Activated T-helper 1 cell treated with Interleukin-2 at 50 U/mL for 16 hours (primary cell): ENCODE results near the gene C17orf114.

Source experiments
- DNase-seq: peaks from one replicate; pipeline ENCODE4 v3.0.0-alpha.2; 2020; ENCODE audit warnings: low read depth

The C17orf114 gene

DNA sequence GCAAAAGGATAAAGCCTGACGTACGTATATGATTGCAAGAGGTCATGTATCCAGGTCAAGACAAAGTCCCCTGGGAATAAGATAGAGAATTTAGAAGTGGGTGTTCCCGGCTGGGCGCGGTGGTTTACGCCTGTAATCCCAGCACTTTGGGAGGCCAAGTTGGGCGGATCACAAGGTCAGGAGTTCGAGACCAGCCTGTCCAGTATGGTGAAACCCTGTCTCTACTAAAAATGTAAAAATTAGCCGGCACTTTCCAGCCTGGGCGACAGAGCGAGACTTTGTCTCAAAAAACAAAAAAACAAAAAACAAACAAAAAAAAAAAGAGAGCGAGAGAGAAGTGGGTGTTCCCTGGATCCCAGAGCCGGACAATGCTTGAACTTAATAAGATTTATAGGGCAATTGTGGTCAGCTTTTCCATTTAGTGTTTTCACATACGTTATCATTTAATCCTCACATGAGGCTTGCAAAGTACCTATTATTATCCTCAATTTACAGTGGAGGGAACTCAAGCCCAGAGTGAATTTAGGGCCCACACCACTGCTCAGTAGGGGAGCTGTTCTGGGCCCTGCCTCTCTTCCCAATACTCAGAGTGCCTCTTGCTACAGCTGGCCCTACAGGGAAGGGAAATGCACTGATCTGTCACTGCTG lies 13.8 kb downstream of the C17orf114 start:
- no peak for DNase-seq

- DNase-seq = no peak
These were observed 15.6 kb downstream of the C17orf114 start for GRCh38 chr17:4786516-4786915.

GRCh38 chr17:4786106-4786511 lies 16.0 kb downstream of the C17orf114 start, which contains the start of gene VMO1:
Gene VMO1, minus strand, starts transcription at chr17:4786364. Its CDS starts 12 bp downstream, at chr17:4786352.
- no peak for DNase-seq

DNA sequence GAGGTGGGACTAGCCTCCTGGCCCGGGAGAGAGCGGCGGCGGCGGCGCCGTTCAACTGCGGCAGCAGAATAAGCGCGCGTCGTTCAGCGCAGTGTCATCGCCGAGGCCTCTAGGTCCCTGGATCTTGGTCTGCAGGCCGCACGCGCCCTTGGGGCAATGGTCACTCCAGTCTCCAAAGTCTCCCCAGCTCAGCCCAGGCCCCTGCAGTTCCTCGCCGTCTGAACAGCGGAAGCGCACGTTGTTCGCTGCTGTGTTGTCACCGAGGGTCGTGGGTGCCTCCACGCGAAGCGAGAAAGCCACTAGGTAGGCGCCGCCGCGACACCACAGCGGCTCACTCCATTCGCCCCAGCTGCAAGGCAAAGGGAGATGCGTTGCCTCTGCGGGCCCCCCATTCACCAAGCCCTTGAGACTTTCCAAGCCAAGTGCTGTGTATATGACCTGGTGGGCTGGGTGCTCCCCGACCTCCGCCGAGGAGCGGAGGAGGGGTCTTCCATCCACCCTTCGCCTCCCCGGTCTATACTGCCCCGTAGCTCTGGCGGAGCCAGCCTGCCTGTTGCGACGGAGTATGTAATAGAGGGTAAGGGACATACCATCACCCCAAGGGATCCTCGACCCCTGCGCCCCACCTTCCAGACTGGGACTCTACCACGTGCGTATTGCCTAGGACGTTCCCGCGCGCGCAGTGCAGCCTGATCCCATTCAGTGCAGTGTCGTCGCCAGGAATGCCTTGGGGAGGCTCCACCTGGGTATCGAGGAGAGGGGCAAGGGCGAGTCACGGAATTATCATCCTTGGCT lies 16.6 kb downstream of the C17orf114 start:
- no peak for DNase-seq

DNA sequence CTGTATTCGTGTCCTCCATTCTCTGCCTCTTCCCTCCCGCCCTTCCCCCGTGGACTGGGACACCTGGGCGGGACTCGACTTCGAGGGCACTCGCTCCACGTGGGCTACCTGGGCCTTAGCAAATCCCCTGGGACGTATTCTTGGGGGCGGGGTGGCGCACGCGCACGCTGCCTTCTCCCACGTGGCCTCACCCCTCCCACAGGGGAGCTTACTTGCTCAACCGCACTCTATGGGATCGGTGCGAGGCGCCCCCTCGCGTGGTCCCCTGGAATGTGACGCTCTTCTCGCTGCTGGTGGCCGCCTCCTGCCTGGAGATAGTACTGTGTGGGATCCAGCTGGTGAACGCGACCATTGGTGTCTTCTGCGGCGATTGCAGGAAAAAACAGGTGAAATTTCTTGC lies 19.5 kb downstream of the C17orf114 start:
- no peak for DNase-seq

DNA sequence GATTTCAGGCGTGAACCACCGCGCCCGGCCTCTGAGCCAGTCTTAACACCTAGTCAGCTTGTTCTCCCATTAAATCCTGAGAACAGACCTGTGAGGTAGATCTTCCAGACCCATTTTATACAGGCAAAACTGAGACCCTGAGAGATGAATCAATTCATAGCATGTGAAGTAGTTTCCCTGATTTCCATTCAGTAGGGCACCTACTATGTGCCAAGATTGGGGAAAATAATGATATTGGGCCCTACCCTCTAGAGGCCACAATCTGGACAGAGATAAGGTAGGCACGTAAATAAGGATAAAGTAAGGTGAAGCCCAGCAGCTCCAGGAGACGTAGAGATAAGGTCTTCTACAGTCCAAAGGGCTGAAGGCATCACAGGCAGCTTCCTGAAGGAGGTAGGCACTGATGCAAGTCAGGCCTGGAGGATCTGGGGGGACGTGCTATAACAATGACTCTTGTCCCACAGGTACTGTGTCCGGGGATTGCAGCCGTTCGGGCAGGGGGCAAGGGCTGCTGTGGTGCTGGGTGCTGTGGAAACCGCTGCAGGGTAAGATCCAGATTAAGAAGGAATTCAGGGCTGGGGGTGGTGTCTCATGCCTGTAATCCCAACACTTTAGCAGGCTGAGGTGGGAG lies 21.7 kb downstream of the C17orf114 start:
- no peak for DNase-seq

- no peak for DNase-seq
These were observed 24.0 kb downstream of the C17orf114 start for GRCh38 chr17:4777969-4778760.

GRCh38 chr17:4772235-4772613 lies 29.9 kb downstream of the C17orf114 start:
- DNase-seq = no peak

DNA sequence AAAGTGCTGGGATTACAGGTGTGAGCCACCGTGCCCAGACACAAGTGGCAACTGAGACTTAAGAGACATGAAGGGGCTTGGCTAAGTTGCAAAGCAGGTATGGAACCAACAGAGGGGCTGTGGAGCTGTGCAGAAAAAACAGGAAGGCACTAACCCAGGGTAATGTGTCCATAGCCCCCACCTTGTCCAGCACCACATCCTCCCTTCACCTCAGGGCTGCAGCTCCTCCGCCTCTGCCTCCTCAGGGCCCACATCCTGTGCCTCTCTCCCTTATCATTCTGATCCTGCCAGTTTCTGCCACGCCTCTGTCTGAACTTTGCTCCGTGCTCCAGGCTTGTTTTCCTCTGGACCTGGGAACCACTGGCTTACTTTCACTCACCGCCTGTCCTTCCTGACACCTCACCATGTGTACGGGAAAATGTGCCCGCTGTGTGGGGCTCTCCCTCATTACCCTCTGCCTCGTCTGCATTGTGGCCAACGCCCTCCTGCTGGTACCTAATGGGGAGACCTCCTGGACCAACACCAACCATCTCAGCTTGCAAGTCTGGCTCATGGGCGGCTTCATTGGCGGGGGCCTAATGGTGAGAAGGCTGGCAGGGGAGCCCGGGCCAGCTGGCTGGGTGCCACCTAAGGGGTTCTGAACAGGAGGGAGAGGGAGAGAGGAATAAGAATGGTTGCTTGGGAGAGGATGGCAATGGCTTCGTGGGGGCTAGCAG lies 30.5 kb downstream of the C17orf114 start, which contains the start of gene TM4SF5:
Gene TM4SF5, plus strand, starts transcription at position 368 of the 716 bp plus-strand sequence. Its CDS starts 37 bp downstream, at position 405.
- DNase-seq = no peak

GRCh38 chr17:4769628-4770027 lies 32.5 kb downstream of the C17orf114 start:
- no peak for DNase-seq

GRCh38 chr17:4768298-4768697 lies 33.8 kb downstream of the C17orf114 start:
- DNase-seq = no peak

GRCh38 chr17:4766723-4767122 lies 35.4 kb downstream of the C17orf114 start:
- no peak for DNase-seq

DNA sequence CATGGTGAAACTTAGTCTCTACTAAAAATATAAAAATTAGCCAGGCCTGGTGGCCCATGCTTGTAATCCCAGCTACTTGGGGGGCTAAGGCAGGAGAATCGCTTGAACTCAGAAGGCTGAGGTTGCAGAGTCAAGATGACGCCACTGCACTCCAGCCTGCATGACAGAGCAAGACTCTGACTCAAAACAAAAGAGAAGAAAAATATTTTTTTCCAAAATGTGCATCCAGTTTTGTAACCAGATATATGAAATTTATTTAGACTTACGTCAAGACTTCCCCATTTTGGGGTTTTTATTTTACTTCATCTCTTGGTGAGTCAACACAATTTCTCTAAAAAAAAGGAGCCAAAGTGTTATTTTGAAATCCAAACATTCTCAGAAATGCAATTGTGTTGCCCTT lies 35.9 kb downstream of the C17orf114 start:
- no peak for DNase-seq

DNA sequence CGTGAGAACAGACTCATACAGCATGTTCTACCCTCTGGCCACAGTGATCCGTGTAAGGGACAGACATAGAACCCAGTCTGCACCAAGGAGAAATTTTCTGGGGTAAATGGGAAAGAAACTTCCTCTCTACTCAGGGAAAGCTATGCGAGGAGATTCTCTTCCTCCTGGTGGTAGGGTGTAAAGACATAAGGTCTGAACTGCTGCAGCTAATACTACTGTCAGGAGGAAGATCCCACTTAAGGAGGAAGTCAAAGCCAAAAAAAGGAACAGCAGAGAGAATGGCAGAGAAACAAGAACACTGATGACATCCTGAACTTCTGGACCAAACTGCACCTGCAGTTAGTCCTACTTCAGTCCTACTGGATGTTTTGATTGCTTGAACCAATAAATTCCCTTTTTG lies 37.5 kb downstream of the C17orf114 start:
- DNase-seq = no peak

DNA sequence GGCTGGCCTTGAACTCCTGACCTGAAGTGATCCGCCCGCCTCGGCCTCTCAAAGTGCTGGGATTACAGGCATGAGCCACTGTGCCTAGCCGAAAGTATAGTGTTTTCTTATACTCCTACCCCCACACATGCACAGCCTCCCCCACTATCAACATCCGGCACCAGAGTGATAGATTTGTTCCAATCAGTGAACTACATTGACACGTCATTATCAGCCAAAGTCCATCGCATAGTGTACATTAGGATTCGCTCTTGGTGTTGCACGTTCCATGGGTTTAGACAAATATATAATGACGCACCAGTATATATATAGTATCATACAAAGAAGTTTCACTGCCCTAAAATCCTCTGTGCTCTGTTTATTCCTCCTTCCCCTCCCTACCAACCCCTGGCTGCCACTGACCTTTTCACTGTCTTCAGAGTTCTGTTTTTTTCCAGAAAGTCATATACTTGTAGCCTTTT lies 42.3 kb downstream of the C17orf114 start:
- DNase-seq = no peak

DNA sequence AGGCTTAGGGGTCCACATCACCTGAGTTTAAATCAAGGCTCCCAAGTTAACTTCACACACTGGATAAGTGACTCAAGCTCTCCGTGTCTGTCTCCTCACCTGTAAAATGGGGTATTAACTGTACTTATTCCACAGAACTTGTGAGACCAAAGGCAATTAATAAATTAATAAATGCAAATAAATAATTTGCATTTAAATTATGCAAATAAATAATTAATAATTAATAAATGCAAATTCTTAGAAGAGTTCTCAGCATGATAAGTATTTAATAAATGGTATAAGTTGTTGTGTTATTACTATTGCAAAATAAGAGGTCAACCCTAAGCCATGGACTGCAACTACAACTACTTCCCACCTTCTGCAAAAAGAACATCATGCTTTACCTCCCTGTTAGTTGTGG lies 48.7 kb downstream of the C17orf114 start:
- no peak for DNase-seq

DNA sequence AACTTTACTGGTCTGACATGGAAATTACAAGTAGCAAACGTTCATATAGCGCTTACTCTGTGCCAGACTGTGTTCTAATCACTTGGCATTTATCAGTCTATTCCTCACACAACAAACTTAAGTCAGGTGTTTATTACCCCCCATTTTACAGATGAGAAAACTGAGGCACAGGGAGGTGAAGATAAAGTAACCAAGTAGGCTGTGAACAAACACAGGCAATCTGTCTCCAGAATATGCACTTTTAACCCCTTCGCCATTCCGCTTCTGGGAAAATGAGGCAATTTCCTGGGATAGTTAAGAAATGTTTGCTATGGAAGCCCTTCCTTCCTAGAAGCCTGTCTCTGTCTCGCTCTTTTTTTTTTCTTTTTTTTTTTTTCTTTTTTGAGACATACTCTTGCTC lies 50.2 kb downstream of the C17orf114 start:
- no peak for DNase-seq
